Measurements from ENCODE around the gene E2F6.

DNA sequence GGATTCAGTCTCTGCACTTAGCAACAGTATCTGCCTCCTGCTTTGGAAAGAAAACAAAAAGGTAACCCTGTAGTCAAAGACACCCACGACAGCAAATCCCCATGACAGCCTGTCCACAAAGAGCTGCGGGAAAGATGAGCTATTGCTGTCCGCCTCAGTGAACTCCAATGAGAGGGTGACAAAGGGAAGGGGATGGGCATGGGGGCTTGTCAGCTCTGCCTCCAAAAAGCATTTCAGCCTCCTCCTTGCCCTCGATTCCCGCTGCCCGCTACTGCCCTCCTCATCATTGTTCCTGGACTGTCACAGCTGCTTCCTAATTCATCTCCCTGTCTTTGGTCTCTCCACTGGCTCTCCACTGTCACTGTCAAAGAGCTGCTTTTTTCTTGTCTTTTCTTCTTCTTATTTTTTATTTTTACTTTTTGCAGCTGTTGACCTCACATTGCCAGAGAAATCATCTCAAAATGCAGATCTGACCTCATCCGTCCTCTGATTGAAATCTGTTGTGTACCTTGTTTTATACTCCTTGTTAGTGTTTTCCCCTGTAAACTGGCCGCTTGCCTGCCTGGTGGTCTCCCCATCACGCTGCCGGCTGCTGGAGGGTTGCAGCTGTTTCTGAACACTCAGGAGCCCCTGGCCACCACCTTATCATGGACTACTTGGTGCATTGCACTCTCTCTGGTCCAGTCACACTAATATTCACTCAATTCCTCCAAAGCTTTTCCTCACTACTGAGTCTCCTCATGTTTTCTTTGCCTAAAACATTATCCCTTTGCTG lies 7.9 kb upstream of the E2F6 start:
- TF ChIP-seq CHD1 (IDR thresholded peaks at IDR 0.05; ENCODE audit: low read depth, low read length) (no peak), NR2C2 (IDR thresholded peaks at IDR 0.05; ENCODE audit: borderline replicate concordance, control insufficient read depth, insufficient read length, low read depth) (no peak), NBN (IDR thresholded peaks at IDR 0.05) (no peak), POLR2AphosphoS5 (IDR thresholded peaks at IDR 0.05; ENCODE audit: low read length) (no peak), STAT3 (IDR thresholded peaks at IDR 0.05; ENCODE audit: low read depth, low read length) (no peak), SREBF1 (IDR thresholded peaks at IDR 0.05; ENCODE audit: low read length) (no peak), NRF1 (conservative IDR thresholded peaks at IDR 0.05; ENCODE audit: low read depth, low read length) (no peak)
- TF ChIP-seq, protein P1, sequence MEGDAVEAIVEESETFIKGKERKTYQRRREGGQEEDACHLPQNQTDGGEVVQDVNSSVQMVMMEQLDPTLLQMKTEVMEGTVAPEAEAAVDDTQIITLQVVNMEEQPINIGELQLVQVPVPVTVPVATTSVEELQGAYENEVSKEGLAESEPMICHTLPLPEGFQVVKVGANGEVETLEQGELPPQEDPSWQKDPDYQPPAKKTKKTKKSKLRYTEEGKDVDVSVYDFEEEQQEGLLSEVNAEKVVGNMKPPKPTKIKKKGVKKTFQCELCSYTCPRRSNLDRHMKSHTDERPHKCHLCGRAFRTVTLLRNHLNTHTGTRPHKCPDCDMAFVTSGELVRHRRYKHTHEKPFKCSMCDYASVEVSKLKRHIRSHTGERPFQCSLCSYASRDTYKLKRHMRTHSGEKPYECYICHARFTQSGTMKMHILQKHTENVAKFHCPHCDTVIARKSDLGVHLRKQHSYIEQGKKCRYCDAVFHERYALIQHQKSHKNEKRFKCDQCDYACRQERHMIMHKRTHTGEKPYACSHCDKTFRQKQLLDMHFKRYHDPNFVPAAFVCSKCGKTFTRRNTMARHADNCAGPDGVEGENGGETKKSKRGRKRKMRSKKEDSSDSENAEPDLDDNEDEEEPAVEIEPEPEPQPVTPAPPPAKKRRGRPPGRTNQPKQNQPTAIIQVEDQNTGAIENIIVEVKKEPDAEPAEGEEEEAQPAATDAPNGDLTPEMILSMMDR (IDR thresholded peaks at IDR 0.05 in 2 of 3, conservative IDR thresholded peaks at IDR 0.05 in 1 of 3; ENCODE audit: control insufficient read depth in 2 of 3, extremely low read depth in 1 of 3, insufficient read depth in 1 of 3, low read depth in 3 of 3, low read length in 3 of 3): no peak
- TF ChIP-seq, protein P2, sequence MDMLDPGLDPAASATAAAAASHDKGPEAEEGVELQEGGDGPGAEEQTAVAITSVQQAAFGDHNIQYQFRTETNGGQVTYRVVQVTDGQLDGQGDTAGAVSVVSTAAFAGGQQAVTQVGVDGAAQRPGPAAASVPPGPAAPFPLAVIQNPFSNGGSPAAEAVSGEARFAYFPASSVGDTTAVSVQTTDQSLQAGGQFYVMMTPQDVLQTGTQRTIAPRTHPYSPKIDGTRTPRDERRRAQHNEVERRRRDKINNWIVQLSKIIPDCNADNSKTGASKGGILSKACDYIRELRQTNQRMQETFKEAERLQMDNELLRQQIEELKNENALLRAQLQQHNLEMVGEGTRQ (IDR thresholded peaks at IDR 0.05; ENCODE audit: borderline replicate concordance, low read depth, low read length): no peak
